Stimulated activated CD4-positive, alpha-beta T cell treated with anti-CD3 and anti-CD28 coated beads, TNF-alpha, amount 100 ng/mL, for 1 hour (primary cell): ENCODE results near the gene TWF2.

Experiments used
- DNase-seq, 3 donors: peaks; one replicate each; pipeline ENCODE4 v3.0.0-alpha.2; 2020; ENCODE audit warnings: low read depth in 3 of 3, low spot score in 1 of 3

Gene TWF2

DNA sequence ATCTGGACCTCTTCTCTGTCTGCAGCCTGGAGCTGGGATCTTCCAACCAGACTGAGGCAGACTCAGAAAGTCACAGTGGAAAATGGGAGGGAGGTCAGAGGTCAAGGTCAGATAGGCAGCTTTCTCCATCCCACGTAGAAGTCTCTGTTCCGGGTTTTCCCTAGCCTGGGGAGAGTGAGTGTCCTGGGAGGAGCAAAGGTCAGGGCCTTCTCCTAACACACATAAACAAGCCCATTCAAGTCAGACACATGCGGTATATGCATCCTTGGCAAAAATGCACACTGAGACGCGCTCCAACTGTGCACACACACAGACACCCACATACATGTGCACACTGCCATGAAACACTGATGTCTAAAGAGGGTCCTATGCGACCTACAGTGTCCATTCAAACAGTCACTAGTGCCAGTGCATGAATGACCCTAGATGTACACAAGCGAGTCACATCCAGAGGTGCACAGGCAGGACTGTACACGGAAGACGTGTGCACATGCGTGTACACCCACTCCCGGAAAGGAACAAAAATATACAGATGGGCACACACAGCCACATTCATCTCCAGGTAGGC is 681 bp downstream of the TWF2 start:
- no peak for DNase-seq

DNA sequence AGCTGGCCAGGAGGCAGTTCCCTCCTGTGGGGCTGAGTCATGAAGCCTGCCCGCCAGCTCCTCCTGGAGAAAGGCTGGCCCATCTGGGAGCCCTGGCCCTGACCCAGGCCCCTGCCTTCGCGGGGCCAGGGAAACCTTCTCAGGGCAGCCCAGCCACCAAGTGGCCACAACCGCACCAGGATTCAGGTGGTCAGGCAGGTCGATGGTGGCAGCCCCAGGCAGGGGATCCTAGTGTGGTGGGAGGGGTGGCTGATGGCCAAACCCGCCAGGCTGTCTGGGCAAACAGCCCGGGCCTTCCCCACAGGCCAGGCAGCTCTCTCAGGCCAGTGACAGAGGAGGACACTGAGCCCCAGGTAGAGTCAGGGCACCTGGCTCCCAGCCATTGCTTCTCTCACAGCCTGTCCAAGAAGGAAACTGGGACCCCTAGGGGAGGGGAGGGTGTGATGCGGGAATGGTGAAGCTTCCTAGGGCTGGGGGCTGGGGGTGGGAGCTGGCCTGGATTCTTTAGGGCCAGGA is 1.2 kb downstream of the TWF2 start:
- no peak for DNase-seq

DNA sequence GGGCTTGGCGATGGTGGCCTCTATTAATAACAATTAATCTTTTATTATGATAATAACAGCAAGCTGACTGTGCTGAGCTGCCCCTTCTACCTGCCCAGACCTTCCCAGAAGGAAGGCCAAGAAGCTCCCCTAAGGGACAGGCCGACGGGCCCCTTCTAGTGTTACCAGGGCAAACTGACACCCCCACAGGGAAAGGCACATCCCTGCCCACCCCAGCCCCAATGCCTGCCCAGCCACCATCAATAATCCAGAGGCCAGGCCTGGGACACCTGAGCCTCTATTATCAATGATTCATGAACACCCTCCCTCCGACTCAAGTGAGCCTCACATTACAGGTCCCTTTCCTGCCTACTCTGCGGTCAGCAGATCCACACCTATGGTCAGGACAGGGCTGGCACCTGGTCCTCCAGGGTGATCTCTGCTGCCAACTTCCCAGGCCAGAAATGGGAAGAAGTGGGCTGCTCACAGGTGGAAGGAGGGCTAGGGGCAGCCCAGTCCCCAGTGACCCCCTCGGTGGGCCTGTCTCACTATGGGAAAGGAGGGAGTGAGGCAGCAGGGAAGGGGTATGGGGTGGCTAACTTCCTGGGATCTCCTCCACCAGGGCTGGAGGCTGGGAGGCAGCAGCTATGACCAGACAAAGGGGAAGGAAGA is 1.8 kb downstream of the TWF2 start:
- no peak for DNase-seq

DNA sequence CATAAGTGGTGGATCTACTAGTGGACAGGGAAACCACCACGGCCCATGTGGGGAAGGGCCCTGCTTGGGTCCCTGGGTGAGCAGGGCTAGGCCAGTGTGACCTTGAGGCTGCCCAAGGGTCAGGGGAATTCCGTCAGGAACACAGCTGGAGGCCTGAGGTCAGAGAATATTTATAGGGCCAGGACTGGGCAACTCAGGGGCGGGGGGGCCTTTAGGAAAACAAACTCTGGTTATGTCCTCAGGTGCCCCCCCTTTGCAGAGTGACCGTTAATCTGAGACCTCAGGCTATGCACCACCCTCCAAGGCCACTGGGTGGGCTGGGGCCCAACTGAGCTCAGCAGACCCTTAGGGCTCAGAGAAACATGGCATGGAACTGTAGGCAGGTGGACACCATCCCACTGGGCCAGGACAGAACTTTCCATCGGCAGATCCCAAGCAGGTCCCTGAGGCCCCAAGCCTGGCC is 2.5 kb downstream of the TWF2 start:
- no peak for DNase-seq

DNA sequence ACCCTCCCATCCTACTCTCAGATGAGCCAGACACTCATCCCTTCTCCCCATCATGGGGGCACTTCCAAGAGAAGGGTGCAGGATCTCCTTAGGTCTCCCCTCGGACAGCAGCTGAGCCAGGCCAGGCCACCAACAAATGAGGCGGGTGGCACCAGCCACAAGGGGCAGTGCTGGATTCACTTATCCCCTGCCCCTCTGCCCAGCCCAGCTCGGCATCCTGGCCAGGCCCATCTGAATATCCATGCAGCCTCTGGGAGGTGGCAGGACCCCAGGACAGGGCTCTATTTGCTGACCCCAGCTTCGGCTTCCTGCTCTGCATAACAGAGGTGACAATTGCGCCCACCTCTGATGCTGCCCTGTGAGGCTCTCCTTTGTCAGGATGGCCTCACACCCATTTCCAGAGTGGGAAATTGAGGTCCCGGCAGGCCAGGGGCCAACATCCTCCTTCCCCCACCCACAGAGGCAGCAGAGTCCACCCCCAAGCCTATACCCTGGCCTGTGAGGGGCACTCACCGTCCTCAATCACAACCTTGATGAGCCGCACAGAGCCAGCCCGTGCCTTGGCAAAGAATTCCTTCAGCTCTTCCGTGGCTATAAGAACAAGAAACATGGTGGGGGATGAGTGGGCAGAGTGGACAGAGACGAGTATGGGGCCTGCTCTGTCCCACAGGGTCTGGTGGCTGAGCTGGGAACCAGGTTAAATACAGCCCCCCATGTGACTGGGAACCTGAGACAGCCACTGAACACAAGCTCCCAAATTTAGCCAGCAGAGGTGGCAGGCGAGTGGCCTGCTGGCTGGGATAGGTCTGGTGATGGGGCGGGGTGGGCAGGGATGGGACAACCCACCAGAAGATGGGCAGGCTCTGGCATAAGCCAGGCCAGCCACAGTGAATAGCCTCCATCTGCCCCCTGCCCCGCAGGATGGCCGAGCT is 4.2 kb downstream of the TWF2 start:
- no peak for DNase-seq

DNA sequence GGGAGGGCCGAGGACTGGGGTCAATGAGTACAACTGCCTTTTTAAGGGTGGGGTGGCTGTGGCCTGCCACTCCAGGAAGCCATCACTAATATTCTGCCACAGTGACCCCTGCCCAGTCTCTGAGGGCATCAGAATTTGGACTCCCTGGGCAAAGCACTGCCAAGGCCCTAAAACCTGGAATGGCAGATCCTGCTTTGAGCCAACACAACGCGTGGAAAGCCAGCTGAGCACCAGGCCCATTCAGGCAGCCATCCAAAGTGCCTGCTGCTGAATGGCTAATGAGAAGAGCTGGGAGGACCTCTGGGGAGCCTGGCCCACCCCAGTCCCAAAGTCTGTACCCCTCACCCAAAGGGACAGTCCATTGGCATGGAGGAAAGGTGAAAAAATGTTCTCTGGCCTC is 5.0 kb downstream of the TWF2 start:
- DNase-seq: no peak

DNA sequence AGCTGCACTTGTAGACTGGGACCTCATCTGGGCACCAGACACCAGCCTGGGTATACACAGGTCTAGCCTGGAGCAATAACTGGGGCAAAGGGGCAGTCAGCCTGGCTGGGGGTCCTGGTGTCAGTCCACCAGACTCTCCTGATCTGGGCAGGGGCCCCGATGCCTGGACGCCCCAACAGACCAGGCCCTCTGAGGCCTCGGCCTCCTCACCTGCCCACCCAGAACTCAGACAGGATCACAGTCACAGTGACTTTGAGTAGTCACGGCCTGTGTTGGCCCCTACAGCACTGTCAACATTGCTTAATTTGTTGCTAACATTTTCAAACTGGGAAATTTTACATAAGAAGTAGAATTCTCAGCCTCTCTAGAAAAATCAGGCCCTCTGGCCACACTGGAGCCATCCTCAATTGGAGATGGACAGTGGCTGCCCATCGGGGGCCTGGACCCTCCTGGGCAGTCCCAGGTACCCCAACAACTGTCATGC is 5.8 kb downstream of the TWF2 start:
- DNase-seq: no peak

DNA sequence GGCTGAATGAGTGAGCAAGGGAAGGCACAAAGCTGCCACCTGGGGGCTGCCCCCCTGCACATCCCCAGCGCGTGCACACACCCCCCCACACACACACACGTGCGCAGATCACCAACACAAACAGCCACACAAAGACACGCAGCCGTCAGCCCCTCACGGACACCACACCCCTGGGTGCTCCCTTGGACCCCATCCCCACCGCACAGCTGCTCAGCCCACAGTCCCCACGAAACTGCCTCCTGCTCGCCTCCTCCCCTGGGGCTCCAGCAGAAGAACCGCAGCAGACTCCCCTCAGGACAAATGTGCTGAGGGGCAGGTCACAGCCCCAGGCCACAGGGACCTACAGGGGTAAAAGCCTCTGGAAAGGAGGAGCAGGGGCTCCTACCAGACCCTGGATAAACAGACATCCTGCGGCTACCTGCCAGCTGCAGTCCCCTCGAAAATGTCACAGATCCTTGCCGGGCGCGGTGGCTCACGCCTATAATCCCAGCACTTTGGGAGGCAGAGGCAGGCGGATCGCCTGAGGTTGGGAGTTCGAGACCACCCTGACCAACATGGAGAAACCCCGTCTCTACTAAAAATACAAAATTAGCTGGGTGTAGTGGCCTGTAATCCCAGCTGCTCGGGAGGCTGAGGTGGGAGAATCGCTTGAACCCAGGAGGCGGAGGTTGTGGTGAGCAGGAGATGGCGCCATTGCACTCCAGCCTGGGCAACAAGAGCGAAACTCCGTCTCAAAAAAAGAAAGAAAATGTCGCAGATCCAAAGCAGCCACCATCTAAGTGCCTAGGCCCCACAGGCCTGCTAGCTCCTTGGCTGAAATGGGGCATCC is 6.5 kb downstream of the TWF2 start:
- no peak for DNase-seq

DNA sequence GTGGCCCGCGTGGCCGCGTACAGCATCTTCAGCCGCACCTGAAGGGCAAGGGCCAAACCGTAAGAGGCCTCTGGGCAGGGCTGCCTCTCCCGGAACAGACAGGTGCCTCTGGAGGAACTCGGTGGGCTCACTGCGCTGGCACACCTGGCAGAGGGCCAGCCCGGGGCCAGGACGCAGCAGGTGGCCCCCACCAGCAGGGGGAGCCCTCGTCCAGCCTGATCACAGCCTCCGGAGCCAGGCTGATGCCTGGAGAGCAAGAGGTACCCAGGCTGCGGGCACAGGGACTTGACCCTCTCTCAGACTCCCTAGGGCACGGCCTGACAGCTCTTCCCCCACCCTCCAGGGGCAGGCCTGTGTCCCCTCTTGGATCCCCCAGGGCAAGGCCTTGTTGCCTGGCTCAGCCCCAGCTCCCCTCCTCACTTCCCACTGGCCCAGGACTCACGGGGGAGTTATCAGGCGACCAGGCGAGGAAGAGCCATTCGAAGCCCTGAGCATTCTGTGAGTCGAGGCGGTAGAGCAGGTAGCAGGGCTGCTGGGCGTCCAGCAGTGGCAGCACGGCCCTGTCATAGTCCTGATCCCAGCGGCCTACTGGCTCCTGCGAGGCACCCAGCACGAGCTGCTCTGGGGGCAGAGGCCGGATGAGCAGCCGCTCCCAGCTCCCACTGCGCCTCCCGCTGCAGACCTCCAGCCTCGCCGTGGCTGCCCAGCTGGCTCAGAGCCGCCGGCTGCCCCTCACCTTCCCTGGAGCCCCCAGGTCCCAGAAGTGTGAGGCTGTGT is 7.3 kb downstream of the TWF2 start:
- peak; percentile 74 to 94 (median 80) for DNase-seq

DNA sequence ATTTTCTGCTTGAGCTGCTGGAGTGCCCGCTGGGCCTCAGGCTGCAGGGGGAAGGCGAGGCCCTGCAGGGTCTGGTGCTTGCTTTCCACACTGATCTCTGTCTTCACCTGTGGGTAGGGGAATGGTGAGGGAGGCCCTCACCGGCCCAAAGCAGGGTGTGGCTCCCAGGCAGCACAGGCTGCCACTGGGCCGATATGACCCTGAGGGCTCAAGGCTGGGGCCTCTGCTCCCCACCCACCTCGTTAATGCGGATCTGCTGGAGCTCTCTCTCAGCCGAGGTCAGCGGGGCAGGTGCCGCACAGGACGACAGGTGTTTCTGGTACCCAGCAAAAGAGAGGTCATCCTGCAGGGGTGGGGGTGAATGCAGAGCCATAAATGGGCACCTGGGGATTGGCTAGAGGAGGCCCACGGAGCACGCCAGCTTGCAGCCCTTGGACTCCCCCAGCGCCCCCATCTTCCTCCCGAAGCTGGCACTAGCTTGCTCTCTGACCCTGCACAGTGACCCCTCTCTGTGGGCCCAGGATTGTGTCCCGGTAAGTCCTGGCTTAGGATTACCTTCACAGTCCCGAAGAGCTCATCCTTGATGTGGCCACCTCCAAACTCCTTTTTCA is 8.0 kb downstream of the TWF2 start:
- DNase-seq: no peak

DNA sequence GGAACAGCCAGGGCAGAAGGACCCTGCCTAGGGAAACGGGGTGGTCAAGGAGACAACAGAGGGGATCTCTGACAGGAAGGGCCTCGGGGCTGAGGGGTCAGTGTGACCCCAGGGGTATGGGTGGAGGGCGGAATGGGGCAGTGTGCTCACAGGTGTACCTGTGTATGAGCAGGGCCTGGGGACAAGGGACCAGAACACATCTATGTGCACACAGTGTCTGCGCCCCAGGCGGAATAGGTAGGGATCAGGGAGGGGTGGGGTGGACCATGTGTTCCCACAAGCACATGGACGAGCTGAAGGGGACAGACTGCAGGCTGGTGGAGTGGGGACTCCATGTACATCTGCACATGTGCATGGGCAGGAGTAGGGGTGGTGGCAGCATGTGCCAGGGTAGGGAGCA is 8.5 kb downstream of the TWF2 start:
- DNase-seq: no peak

DNA sequence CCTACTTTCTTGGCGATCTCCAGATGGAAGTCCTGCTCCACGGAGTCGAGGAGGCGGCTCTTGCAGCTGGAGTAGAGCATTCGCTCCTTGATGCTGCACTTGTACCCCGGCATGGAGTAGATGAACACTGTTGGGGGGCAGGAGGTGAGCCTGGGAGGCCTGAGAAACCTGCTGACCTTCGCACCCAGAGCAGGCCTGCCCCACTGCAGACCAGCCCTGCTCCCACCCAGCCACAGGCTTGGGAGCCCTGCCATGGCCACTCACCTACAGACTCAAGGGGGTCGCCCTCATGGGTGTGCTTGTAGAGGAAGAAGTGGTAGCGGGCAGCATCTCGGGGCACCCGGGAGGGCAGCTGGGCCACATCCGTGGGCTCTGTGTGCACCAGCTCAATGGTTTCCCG is 9.3 kb downstream of the TWF2 start:
- DNase-seq: no peak

DNA sequence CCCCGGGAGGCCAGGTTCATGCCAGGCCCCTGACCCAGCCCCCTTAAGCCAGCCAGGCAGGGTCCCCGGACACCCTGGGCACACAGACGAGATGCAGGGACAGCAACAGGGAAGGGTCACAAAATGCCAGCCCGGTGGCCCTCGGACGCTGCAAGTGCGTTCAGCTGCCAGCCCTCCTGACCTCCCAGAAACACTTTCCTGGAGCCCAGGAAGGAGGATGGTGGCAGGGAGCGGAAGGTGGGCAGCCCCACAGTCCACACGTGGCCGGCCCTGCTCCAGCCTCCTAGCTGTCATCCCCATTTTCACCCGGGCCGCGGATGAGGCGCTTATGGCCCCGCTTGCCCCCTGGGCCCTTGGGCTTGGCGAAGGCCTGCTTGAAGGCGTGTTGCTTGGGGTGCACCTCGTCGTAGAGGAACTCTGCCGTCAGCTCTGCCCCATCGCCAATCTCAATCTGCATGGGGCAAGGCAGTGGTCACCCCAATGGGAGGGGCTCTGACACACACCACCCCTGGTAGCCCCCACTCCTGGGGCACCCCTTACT is 10.1 kb downstream of the TWF2 start:
- no peak for DNase-seq

DNA sequence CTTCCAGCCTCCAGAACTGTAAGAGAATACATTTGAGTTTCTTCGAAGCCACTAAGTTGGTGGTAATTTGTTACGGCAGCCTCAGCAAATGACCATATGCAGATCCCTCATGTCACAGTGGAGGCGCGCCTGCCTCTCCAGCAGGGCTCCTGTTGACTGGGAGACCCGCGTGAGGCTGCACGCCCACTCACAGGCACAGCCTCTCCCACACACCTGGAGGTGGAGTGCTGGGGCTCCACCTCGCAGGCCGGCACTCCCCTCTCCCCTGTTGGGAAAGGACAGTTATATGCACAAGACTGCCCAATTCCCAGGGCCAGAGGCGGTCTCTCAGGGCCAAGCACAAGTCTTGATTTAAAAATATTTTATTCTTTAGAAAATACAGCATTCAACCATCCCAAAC is 10.7 kb downstream of the TWF2 start:
- no peak for DNase-seq

DNA sequence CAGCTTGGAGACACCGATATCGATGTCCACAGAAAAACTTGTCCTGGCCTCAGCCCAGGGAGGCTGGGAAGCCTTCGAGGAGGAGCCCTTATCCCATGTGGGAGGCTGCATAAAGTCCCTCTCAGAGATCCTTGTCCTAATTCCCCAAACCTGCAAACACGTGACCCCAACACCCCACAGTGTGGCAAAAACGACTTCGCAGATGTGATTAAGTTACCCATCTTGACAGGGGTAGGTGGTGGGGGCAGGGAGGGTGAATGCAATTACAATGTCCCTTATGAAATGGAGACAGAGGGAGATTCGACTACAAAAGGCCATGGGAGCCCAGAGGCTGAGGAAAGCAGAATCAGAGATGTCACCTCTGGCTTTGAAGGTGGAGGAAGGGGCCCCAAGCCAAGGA is 11.2 kb downstream of the TWF2 start:
- no peak for DNase-seq

DNA sequence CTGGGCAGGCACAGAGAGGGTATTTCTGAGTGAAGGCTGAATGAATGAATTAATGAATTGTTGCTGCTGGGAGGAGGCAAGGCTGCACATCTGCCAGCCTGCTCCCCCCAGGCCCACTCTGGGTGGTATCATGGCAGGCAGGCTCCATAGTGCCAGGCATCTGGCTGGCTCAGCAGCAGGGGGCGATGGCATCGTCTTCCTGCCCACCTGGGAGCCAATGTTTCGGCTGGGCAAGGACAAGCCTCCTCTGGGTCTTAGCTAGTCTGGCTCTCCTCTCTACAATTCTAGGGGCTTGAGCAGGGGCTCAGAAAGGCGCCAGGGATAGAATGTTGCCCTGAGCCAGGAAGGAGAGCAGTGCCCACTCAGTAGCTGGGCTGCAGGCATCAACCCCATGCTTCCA is 11.8 kb downstream of the TWF2 start:
- DNase-seq: no peak

DNA sequence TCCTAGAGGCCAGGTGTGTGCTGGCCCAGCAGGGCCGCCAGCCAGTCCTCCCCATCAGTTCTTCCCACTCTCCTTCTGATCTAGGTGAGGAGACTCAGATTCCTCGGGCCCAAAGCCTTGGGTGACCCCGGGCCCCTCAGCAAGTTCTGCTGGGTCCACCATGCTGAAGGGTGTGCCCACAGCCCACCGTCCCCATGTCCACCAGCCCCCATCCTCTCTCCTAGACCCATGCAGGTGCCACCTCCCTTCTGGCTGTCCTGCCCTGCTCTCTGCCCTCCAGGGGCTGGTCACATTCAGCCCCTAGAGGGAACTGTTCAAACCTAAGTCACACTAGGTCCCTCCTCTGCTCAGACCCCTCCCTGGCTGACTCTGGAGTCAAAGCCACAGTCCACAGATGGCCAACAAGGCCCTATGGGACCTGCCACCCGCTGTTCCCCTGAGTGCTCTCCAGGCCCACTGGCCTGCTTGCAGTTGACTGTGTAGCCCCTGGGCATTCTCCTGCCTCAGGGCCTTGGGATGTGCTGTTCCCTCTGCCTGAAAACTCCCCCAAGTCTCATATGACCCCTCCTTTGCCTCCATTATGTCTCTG is 12.6 kb downstream of the TWF2 start:
- no peak for DNase-seq

DNA sequence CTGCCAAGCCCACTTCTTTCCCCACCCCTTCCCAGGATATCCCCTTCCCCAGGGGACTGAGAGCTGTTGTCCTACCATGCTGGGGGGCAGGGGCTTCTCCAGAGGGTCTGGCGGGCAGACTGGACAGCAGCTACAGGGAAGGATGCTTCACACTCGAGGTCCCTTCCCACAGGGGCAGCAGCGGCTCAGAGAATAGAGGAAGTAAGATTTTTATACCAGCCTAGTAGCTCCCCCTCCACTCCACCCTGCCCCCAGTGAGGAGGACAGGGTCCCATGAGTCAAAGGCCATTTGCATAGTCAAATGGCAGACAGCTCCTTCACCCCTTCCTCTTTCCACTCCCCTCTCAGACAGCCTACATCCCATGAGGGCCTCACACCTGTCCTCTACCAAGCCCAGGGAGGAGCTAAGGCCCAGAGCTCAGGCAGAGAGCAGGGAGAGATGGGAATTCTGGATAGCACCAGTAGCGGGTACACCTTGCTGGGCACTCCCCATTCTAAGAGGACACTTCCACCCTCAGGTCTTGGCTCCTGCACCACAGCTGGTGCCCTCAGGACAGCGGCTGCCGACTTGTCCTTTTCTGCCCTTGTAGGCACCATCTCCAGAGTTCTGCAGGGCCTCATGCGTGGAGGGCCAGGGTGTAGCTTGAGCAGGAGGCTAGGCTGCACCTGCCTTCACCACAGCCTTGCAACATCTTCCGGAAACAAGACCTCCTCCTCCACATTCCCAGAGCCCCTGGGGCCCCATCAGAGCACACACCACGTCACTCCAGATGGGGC is 13.3 kb downstream of the TWF2 start, which contains the start of gene TLR9:
Gene TLR9, minus strand, starts transcription at position 194 of the 777 bp plus-strand sequence. Its CDS starts 116 bp downstream, at position 78.
- DNase-seq: no peak
